NCI-H2227 treated with DMSO at 0.1 percent for 48 hours (cell line): ENCODE results near the gene BTRC.

Source experiments
- DNase-seq: peaks from one replicate; lab custom pipeline; 2025; lab: John Stamatoyannopoulos, UW

BTRC gene

GRCh38 chr10:101444058-101444898 is 90.3 kb downstream of the BTRC start:
- no peak for DNase-seq

- no peak for DNase-seq
Observed at GRCh38 chr10:101446071-101446470, 92.1 kb downstream of the BTRC start.

- DNase-seq = no peak
Observed at GRCh38 chr10:101446947-101447346, 93.0 kb downstream of the BTRC start.

- DNase-seq = no peak
Observed at GRCh38 chr10:101447477-101447876, 93.5 kb downstream of the BTRC start.

GRCh38 chr10:101450277-101451080 is 96.5 kb downstream of the BTRC start:
- no peak for DNase-seq

- DNase-seq = no peak
Observed at GRCh38 chr10:101451261-101451660, 97.3 kb downstream of the BTRC start.

- DNase-seq = no peak
Observed at GRCh38 chr10:101451667-101452069, 97.7 kb downstream of the BTRC start.

GRCh38 chr10:101452176-101452575 is 98.2 kb downstream of the BTRC start:
- no peak for DNase-seq

GRCh38 chr10:101452593-101452992 is 98.6 kb downstream of the BTRC start:
- DNase-seq = no peak

GRCh38 chr10:101453318-101453717 is 99.4 kb downstream of the BTRC start:
- DNase-seq = no peak

- DNase-seq = no peak
Observed at GRCh38 chr10:101453791-101454718, 100.1 kb downstream of the BTRC start.

- no peak for DNase-seq
Observed at GRCh38 chr10:101458869-101459268, 104.9 kb downstream of the BTRC start.

GRCh38 chr10:101464082-101464481 is 110.1 kb downstream of the BTRC start:
- no peak for DNase-seq

- no peak for DNase-seq
Observed at GRCh38 chr10:101464599-101464998, 110.6 kb downstream of the BTRC start.

GRCh38 chr10:101466016-101466912 is 112.3 kb downstream of the BTRC start:
- DNase-seq = peak; percentile 92

GRCh38 chr10:101467286-101467770 is 113.4 kb downstream of the BTRC start:
- peak; percentile 84 for DNase-seq

GRCh38 chr10:101468159-101468558 is 114.2 kb downstream of the BTRC start:
- no peak for DNase-seq

- peak; percentile 35 for DNase-seq
Observed at GRCh38 chr10:101476383-101476782, 122.4 kb downstream of the BTRC start.

- DNase-seq = no peak
Observed at GRCh38 chr10:101478956-101479355, 125.0 kb downstream of the BTRC start.

- DNase-seq = no peak
Observed at GRCh38 chr10:101481256-101481655, 127.3 kb downstream of the BTRC start.

- DNase-seq = no peak
Observed at GRCh38 chr10:101482568-101482967, 128.6 kb downstream of the BTRC start.
